Hematopoietic multipotent progenitor cell treated with erythropoietin and hydrocortisone succinate and interleukin-3 and kit ligand, for 6 days (in vitro differentiated cells): Measurements from ENCODE around the gene ITGB7.
"Not testable (repeated sequence)": the region's sequence is repeated elsewhere in the genome, so short reads cannot be mapped to it uniquely, and the experiment has no call there.

Experiments
- DNase-seq: peaks from one replicate; pipeline ENCODE4 v3.0.0-alpha.2; 2015

ITGB7 gene

GRCh38 chr12:53217051-53217930 is 10.2 kb upstream of the ITGB7 start:
- DNase-seq = peak; percentile 83

GRCh38 chr12:53215497-53215896 is 8.4 kb upstream of the ITGB7 start:
- DNase-seq = no peak

- no peak for DNase-seq
Observed at GRCh38 chr12:53214687-53215455, 7.8 kb upstream of the ITGB7 start.

- no peak for DNase-seq
Observed at GRCh38 chr12:53214221-53214620, 7.2 kb upstream of the ITGB7 start.

- DNase-seq = peak; percentile 89
Observed at GRCh38 chr12:53213348-53213747, 6.3 kb upstream of the ITGB7 start.

- no peak for DNase-seq
Observed at GRCh38 chr12:53212931-53213330, 5.9 kb upstream of the ITGB7 start.

- DNase-seq = peak; percentile 67
Observed at GRCh38 chr12:53211476-53212381, 4.7 kb upstream of the ITGB7 start.

- DNase-seq = no peak
Observed at GRCh38 chr12:53210843-53211242, 3.8 kb upstream of the ITGB7 start.

GRCh38 chr12:53208877-53209463 is 1.9 kb upstream of the ITGB7 start:
- DNase-seq = peak; percentile 69

GRCh38 chr12:53208435-53208834 is 1.4 kb upstream of the ITGB7 start:
- no peak for DNase-seq

GRCh38 chr12:53205747-53206419 is 1.2 kb downstream of the ITGB7 start:
- DNase-seq = peak; percentile 42

GRCh38 chr12:53204351-53204750 is 2.7 kb downstream of the ITGB7 start:
- DNase-seq = no peak

GRCh38 chr12:53202316-53202715 is 4.7 kb downstream of the ITGB7 start:
- not testable (repeated sequence) for DNase-seq

GRCh38 chr12:53201639-53202038 is 5.4 kb downstream of the ITGB7 start:
- no peak for DNase-seq

GRCh38 chr12:53201177-53201541 is 5.9 kb downstream of the ITGB7 start:
- DNase-seq = peak; percentile 79

- DNase-seq = peak; percentile 63
Observed at GRCh38 chr12:53200458-53201176, 6.4 kb downstream of the ITGB7 start.

GRCh38 chr12:53200107-53200457 is 7.0 kb downstream of the ITGB7 start:
- DNase-seq = no peak

GRCh38 chr12:53199700-53200099 is 7.4 kb downstream of the ITGB7 start:
- no peak for DNase-seq

- DNase-seq = no peak
Observed at GRCh38 chr12:53198486-53199110, 8.5 kb downstream of the ITGB7 start.

GRCh38 chr12:53197011-53197640 is 9.9 kb downstream of the ITGB7 start:
- DNase-seq = no peak
